ENCODE results near the gene RHOBTB3.

RHOBTB3 gene

DNA sequence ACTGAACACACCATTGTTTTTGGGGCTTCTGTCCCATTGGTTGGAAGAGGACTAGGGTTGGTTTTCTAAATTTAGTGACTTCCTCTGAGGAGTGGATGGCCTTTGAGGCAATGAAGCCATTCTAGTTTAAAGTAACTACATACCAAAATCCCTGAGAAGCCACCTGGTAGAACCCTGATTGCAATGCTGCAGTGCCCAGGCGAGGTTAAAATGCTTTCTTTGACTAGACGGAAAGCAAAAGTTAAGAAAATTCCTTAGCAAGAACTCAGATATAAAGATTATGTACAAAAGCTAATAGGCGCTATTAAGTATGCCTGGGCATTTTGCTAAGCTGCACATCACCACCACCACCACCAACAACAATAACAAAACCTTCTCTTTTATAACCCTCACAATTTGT is 70.8 kb downstream of the RHOBTB3 start:
- no peak for TF ChIP-seq CTCF (conservative IDR thresholded peaks at IDR 0.05)
- no peak overlapping the region for H3K27ac ChIP-seq

DNA sequence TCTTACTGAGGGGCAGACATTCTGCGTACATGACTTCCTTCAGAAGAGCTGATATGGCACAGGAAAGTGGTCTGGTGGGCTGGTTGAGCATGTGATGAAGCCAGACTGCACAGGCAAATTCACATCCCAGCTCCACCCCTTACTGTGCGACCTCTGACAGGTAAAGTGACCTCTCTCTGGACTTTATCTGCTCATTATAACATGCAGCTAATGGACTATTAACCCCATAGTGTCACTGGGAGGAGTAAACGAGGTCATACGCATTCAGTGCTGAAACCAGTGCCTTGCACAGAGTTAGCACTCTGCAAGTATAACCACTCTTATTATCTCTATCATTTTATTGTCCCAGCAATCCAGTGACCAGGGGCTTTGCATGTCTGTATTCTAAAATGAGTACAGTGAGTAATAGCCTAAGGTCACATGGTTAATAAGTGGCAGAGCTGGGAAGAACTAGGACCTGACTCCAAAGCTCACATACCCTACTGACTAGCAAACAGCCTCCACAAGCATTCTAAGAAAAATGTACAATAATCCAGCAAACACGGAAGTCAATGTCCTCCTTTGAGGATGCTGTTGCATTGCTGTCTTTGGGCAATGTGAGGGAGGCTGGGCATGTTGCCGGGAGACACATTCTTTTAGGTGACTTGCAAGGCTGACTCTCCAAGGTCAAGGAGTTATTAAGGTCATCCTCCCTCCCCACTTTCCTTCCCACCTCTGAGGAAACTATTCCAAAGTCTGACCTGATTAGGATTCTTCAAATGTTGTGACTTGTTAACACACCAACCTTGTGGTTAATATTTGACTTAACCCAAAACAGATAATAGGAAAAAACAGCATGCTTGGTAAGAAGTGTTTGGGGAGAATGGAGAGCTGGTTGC is 72.4 kb downstream of the RHOBTB3 start:
- H3K27ac ChIP-seq: no peak overlapping the region
- no peak for TF ChIP-seq CTCF (conservative IDR thresholded peaks at IDR 0.05)

DNA sequence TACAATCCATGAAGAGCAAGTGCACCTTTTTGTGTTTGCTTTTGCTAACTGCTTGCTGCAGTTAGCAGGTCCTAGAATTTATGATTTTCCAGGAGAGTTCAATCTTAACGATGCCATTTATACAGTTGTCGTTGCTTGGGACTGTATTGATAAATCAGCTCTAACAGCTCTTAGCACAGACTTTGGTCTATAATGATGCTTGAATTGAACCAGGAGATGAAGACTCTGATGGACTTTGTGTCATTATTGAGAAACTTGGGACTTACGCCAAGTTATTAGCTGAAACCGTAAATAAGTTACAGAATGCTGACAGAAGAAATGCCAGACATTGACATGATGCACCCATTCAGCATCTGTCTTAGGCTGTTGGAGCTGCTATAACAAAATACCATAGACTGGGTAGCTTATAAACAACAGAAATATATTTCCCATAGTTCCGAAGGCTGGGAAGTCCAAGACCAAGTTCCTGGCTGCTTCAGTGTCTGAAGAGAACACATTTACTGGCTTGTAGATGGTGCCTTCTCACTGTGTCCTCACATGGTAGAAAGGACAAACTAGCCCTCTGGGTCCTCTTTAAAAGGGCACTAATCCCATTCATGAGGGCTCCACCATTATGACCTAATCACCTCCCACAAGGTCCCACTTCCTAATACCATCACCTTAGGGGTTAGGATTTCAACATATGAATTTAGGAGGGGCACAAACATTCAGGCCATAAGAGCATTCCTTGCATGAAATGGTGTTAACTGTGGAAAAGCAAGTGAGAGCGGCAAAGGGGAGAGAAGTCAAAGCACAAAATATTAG is 73.8 kb downstream of the RHOBTB3 start:
- TF ChIP-seq CTCF (conservative IDR thresholded peaks at IDR 0.05): no peak
- H3K27ac ChIP-seq: no peak overlapping the region

DNA sequence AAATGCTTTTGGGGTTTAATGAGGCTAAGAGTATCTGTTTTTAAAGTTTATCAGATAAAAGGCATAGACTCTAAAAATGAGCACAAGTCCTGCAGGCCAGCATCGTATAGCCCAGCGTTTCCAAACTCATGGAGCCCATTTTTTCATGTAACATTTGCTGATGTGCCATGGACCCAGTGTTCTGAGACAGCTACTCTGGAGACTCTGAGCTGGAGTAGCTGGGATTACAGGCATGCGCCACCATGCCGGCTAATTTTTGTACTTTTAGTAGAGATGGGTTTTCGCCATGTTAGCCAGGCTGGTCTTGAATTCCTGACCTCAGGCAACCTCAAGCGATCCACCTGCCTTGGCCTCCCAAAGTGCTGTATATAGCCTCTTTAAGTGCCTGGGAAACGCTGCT is 75.6 kb downstream of the RHOBTB3 start:
- no peak for TF ChIP-seq CTCF (conservative IDR thresholded peaks at IDR 0.05)
- H3K27ac ChIP-seq: no peak overlapping the region

DNA sequence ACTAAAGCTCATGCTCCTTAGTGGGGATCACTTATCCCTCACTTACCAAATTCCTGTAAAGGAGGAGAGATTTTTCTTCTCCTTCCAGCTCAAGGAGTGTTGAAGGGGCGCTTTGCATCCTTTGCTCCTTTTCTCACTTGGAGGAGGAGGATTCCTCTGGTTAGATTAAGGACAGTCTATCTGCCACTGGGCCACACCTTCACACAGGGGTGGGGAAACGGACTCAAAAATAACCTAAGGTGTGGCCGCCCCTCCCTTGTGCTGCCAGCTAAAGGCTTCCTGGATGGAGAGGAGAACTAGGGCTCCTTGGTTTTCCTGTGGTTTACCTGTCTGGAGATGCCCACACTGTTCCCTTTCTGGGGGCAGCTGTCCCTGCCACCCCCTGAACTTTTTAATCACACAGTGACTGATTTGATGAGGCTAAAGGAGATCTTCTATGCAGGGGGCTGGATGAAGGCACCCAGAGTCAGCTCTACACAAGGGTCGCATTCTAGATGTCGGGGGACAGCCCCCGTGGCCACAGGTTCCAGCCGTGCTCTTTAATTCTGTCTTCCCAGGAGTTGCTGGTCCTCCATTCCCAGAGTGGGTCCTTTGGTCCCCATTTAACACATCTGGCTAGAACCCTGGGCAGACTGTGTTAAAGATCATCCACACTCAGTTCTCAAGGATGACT is 77.0 kb downstream of the RHOBTB3 start:
- H3K27ac ChIP-seq: peak overlapping the region; percentile 79

DNA sequence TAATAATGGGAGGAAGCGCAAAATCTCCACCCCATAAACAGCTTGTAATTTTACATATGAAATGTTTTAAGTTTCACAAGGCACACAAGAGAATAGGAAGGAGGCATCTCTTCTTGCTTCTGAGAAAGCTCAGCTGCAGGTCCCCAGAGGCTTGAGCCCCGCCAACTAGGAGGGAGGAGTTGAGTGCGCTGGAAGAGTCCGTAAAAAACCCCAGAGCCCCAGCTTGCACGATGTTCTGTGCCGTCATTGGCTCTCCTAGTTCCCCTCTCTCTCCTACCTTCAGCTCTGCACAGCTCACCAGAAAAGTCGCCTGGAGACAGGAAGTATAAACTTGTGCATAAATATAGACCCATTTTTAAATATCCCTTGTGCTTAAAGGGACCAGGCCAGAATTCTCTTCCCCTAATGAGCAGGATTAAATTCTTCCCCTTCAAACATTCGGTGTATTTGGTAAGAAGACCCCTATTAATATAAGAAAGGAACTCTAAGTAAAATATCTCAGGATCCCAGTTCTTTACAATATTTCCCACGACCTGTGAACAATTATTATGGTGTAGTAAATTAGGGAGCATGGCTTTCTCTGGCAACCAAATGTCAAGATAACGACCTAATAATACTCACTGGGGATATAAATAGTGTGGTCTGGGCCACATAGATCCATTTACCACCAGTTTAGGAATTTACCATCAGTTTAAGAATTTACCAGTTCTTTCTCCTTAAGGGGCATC is 77.7 kb downstream of the RHOBTB3 start:
- TF ChIP-seq CTCF (conservative IDR thresholded peaks at IDR 0.05): no peak
- H3K27ac ChIP-seq: peak overlapping the region; percentile 79

More for the DNA sequence above, 77.0 kb downstream of the RHOBTB3 start:
- TF ChIP-seq CTCF (conservative IDR thresholded peaks at IDR 0.05): no peak
